Eye (tissue), 1 donor: ENCODE results near the gene PKN2.
"Not testable (repeated sequence)": the region's sequence is repeated elsewhere in the genome, so short reads cannot be mapped to it uniquely, and the experiment has no call there.

Experiments
- DNase-seq: peaks from one replicate; pipeline ENCODE4 v3.0.0-alpha.2; 2015

Gene PKN2

DNA sequence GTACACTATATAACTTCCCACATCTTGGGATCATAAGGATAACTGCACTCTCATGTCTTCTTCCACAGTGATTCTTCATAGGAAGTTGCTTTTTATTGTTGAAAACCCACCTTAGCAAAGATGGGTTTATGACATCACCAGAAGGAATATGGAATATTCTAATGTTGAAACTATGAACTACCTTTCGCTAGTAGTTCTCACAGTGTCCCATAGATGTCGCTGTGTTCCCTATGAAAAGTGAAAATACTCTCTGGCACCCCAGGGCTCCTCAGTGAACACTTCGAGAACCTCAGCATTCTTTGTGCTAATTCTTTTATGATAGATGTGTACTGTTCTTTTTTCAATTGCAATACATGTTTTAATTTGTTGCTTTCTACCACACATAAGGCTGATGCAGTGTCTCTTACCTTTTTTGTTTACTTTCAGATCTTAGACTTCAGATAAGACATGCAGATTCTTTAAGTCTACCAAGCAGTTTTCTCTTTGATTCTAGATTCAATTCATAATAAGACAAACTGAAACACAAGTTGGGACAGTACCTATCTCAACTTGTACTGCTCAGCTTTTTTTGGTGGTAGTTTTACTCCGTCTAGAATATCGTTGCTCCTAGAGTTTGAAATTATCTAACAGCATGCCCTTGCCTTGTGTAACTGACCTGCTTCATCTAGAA is 116.4 kb downstream of the PKN2 start:
- peak; percentile 22 for DNase-seq

DNA sequence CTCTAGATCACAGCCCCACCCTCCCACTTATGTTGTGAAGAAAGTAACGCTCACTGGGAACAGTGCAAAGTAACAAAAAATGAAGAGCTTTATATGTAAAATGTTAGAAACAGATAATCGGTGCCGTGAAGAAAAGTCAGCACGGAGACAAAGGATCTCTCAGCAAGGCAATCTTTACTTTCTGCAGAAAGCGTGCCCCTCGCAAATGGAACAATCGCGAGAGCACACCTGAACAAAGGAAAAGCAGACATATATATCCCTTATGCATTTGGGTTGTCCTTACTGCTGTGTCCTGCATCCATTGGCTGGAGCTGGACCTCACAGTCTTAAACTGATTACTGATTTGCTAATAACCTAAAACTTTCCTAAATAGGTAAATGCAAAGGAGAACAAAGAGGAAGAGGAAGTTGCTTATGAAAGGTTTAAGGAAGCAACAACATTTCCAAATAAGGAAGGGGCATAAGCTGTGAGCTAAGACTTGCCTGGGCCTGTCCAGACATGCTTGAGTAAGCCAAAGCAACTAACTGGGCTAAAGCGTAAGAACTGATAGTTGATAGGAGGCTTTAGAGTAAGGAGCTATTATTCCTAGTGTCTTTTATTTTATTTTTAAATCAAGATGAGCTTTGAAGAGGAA is 117.6 kb downstream of the PKN2 start:
- no peak for DNase-seq

DNA sequence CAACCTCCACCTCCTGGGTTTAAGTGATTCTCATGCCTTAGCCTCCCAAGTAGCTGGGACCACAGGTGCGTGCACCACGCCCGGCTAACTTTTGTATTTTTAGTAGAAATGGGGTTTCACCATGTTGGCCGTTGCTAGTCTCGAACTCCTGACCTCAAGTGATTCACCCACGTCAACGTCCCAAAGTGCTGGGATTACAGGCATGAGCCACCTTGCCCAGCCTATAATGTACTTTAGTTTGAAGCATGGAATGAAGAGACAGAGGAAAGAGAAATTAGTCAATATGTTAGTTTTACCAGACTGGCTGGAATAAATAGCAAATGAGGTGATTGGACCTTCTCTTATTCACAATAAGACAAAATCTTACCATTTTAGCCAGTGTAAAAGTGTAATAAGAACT is 118.3 kb downstream of the PKN2 start:
- DNase-seq = no peak

DNA sequence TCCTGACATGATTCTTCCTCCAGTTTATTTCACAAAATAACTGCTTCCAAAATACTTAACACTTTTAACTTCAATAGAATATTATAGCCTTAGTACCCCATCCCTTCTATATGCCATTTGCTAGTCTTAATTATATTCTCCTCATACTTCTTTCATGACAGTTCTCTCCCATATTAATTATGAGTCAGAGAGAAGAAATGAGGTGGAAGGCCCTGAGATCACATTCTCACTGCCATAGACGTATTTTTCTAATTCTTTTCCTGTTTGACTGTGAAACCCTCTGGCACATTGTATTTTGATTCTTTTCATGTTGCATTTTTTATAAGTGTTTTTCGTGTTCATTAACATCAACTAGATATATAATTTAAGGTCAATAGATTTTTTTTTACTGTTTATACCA is 118.9 kb downstream of the PKN2 start:
- DNase-seq = no peak

DNA sequence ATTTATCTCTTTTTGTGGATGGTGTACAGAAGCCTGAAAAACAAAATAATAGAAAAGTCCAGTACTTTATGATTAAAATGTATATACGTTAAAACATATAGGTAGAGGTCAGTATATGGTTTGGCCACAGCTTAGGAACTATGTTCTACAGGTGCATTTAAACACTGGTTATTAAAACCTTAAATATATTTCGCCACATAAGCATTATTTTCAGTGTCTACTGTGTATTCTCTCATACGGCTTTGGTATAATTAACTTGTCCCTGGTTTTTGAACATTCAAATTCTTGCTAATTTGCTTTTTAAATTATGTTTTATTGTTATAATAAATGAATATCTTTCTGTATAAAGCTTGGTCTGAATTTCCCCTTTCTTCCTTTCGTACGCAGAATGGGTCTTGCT is 119.4 kb downstream of the PKN2 start:
- no peak for DNase-seq

GRCh38 chr1:88812366-88812765 is 128.3 kb downstream of the PKN2 start:
- no peak for DNase-seq

GRCh38 chr1:88813471-88813870 is 129.4 kb downstream of the PKN2 start:
- no peak for DNase-seq

- not testable (repeated sequence) for DNase-seq
Measured at GRCh38 chr1:88819642-88820041, 135.6 kb downstream of the PKN2 start.

DNA sequence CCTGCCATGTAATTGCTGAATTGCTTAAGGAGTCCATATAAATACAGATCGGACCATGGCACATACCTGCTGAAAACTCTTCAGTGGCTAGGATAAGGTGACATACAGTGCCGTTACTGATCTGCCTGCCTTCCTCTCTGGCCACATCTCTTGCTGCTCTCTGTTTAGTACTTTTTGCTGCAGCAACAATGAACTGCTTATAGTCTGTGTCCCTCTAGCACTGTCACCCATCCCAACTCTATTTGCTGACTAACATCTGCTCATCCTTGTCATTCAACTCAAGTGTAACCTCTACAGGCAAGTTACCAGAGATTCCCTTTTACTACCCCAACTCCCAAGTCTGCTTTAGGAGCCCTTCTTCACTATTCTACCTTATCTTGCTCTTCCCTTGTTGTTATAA is 141.6 kb downstream of the PKN2 start:
- DNase-seq = no peak

GRCh38 chr1:88847643-88848042 is 163.6 kb downstream of the PKN2 start:
- DNase-seq = no peak

DNA sequence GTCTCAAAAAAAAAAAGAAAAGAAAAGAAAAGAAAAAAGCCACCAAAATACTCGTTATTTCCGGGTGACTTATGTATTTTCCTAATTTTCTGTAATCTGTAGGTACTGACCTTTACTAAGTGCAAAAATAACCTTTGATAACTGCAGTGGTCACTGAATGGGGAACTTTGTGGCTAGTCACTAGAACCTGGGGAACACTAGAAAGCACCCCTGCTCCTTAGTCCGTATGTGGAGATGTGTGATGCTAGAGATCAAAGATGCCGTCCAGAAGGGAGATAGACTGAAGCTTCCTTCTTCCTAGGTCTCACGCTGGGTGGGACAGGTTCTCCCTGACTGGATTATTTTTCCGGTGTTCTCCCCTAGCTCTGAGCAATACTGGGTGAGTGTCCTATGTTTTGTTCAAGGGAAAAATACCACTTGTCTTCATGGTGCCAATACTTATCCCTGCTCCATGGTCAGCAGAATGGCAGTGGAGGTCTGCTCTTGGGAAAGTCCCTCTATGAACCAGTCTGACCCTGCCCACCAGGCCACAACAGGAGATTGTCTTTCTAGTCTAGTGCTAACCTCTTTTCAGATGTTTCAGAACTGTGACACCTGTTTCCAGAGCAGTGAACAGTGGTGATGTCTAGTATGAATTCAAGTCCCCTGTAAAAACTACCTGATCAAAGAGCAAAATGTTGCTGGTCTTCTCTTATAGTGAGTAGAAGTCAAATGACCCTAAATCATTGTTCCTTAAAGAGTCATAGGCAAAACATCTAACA is 167.4 kb downstream of the PKN2 start:
- no peak for DNase-seq

- DNase-seq = no peak
Measured at GRCh38 chr1:88867743-88868521, 183.9 kb downstream of the PKN2 start.

DNA sequence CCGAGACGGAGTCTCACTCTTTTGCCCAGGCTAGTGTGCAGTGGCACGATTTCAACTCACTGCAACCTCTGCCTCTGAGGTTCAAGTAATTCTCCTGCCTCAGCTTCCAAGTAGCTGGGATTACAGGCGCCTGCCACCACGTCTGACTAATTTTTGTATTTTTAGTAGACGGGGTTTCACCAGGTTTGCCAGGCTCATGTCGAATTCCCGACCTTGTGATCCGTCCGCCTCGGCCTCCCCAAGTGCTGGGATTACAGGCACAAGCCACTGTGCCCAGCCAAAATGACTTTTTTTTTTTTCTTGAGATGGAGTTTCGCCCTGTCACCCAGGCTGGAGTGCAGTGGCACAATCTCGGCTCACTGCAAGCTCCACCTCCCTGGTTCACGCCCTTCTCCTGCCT is 185.6 kb downstream of the PKN2 start:
- not testable (repeated sequence) for DNase-seq

GRCh38 chr1:88873737-88874349 is 189.8 kb downstream of the PKN2 start:
- DNase-seq = no peak

GRCh38 chr1:88875595-88875994 is 191.5 kb downstream of the PKN2 start:
- no peak for DNase-seq

- peak; percentile 30 for DNase-seq
Measured at GRCh38 chr1:88876573-88877365, 192.7 kb downstream of the PKN2 start.

- DNase-seq = peak; percentile 48
Measured at GRCh38 chr1:88877382-88877825, 193.3 kb downstream of the PKN2 start.

- no peak for DNase-seq
Measured at GRCh38 chr1:88877911-88878310, 193.8 kb downstream of the PKN2 start.

DNA sequence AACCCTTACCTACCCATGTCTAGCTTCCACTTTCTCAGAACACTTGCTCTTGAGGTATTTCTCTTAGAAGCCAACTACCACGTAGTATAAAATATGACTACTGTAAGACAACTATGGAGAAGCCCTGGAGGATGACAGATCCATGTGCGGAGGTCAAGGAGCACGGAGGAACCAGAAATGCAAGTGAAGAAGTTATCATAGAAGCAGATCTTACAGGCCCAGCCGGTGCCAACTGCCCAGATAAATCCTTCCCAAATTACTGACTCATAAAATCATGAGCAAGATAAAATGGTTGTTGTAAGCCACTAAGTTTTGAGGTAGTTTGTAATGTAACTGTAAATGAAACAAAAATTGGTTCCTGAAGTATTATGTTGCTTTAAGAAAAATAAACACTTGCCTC is 194.7 kb downstream of the PKN2 start:
- DNase-seq = no peak

GRCh38 chr1:88880717-88881116 is 196.6 kb downstream of the PKN2 start:
- not testable (repeated sequence) for DNase-seq

GRCh38 chr1:88883156-88883555 is 199.1 kb downstream of the PKN2 start:
- DNase-seq = no peak
